ENCODE measurements around the gene GALE.

The GALE gene

DNA sequence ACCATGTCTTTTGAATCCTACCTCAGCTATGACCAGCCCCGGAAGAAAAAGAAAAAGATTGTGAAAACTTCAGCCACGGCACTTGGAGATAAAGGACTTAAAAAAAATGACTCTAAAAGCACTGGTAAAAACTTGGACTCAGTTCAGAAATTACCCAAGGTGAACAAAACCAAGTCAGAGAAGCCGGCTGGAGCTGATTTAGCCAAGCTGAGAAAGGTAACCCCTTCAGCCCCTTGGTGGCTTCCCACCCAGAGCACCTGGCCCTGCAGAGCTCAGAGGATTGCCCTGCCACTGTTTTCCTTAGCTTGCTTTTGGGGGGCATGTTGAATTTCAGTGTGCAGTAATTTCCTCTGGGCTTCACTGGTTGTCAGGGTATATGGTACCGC, 48.7 kb downstream of the GALE start:
- in situ Hi-C loops (cut with HindIII; ENCODE audit: low sequenced_read_pairs): no loop called here
- no peak overlapping the region for H3K4me3 ChIP-seq (ENCODE audit: low read depth, low read length)
- TF ChIP-seq, protein P1, sequence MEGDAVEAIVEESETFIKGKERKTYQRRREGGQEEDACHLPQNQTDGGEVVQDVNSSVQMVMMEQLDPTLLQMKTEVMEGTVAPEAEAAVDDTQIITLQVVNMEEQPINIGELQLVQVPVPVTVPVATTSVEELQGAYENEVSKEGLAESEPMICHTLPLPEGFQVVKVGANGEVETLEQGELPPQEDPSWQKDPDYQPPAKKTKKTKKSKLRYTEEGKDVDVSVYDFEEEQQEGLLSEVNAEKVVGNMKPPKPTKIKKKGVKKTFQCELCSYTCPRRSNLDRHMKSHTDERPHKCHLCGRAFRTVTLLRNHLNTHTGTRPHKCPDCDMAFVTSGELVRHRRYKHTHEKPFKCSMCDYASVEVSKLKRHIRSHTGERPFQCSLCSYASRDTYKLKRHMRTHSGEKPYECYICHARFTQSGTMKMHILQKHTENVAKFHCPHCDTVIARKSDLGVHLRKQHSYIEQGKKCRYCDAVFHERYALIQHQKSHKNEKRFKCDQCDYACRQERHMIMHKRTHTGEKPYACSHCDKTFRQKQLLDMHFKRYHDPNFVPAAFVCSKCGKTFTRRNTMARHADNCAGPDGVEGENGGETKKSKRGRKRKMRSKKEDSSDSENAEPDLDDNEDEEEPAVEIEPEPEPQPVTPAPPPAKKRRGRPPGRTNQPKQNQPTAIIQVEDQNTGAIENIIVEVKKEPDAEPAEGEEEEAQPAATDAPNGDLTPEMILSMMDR (IDR thresholded peaks at IDR 0.05; ENCODE audit: low read depth, low read length, missing control alignments): no peak
- DNase-seq (ENCODE audit: low read depth): no peak

DNA sequence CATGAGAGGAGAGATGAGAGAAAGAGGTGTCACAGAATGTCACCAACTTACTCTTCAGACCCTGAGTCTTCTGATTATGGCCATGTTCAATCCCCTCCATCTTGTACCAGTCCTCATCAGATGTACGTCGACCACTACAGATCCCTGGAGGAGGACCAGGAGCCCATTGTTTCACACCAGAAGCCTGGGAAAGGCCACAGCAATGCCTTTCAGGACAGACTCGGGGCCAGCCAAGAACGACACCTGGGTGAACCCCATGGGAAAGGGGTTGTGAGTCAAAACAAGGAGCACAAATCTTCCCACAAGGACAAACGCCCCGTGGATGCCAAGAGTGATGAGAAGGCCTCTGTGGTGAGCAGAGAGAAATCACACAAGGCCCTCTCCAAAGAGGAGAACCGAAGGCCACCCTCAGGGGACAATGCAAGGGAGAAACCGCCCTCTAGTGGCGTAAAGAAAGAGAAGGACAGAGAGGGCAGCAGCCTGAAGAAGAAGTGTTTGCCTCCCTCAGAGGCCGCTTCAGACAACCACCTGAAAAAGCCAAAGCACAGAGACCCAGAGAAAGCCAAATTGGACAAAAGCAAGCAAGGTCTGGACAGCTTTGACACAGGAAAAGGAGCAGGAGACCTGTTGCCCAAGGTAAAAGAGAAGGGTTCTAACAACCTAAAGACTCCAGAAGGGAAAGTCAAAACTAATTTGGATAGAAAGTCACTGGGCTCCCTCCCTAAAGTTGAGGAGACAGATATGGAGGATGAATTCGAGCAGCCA, 49.3 kb downstream of the GALE start:
- in situ Hi-C loops (cut with HindIII; ENCODE audit: low sequenced_read_pairs): no loop called here
- TF ChIP-seq, protein P1 (IDR thresholded peaks at IDR 0.05; ENCODE audit: low read depth, low read length, missing control alignments): peak; percentile 74
- peak; percentile 24 for DNase-seq (ENCODE audit: low read depth)
- H3K4me3 ChIP-seq (ENCODE audit: low read depth, low read length): no peak overlapping the region

DNA sequence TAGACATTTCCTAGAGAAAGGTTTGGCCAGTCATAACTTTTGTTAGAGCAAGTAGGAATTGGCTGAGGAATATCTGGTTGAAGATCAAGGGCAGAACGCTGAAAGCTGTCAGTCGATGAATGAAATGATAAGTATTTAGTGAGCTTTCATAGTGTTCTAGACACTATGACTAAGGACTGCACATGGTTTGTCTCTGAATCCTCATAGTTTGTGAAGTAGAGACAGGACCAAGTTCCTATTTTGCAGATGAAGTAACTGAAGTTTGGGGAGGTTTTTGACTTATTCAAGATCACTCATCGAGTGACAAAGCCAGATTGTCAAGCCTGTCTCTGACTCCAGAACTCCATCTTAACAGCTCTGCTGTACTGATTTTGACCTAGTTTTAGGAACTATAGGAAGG, 52.5 kb downstream of the GALE start:
- no peak for DNase-seq (ENCODE audit: low read depth)
- no peak overlapping the region for H3K4me3 ChIP-seq (ENCODE audit: low read depth, low read length)
- in situ Hi-C loops (cut with HindIII; ENCODE audit: low sequenced_read_pairs): no loop called here
- TF ChIP-seq, protein P1 (IDR thresholded peaks at IDR 0.05; ENCODE audit: low read depth, low read length, missing control alignments): no peak
